Lower lobe of right lung (tissue), 2 donors: Measurements from ENCODE around the gene SLC25A21. TPM values are rescaled to one million over a fixed set of nuclear protein-coding genes. Genes with fewer than 3 reads are reported as not detected.
A peak's percentile ranks its signal among the peaks of the same experiment; 100 is the strongest.

Source experiments
- ATAC-seq, 2 donors: fragments of 200-7000 bp; cut with Tn5 transposase; one replicate each; pipeline ENCODE4 v1.9.1; 2020 to 2022; ENCODE audit warnings: mild to moderate bottlenecking in 2 of 2, moderate library complexity in 2 of 2
- DNase-seq: peaks from one replicate; pipeline ENCODE4 v3.0.0-alpha.2; 2020
- H3K27ac ChIP-seq: fragments of 200-600 bp; one replicate; pipeline ENCODE4 v1.8.0; 2022
- H3K27me3 ChIP-seq: fragments of 200-600 bp; one replicate; pipeline ENCODE4 v1.8.0; 2022; ENCODE audit warnings: low read depth
- H3K36me3 ChIP-seq: fragments of 200-600 bp; one replicate; pipeline ENCODE4 v1.8.0; 2022; ENCODE audit warnings: mild to moderate bottlenecking
- H3K4me1 ChIP-seq: fragments of 200-600 bp; one replicate; pipeline ENCODE4 v1.8.0; 2022
- H3K4me3 ChIP-seq: fragments of 200-600 bp; one replicate; pipeline ENCODE4 v1.8.0; 2022; ENCODE audit warnings: mild to moderate bottlenecking
- H3K9me3 ChIP-seq: fragments of 200-600 bp; one replicate; pipeline ENCODE4 v1.8.0; 2022
- CTCF ChIP-seq: fragments of 200-600 bp; IDR thresholded peaks from one replicate; pipeline ENCODE4 v1.8.0; 2022; ENCODE audit warnings: antibody characterized with exemption, mild to moderate bottlenecking
- intact Hi-C: fragments of 100-400 bp; cut with DNase I; formaldehyde crosslinking; loops from one replicate; pipeline ENCODE4 v1.11.0; 2022
- total RNA-seq: library from RNA; stranded (reverse); fragmentation: NEBNext Ultra II Directional; extraction: Animal tissue kit (Norgen Biotek cat#: 25700); gene quantifications from one replicate; pipeline ENCODE4 v1.2.1, GENCODE V29; 2021
- donor health status: DM: no; HTN: yes; CAD: no; lungs with severe emphysema.

SLC25A21 gene
- total RNA-seq, 1 donor from 2014 or later: 0.38 TPM

GRCh38 chr14:36661506-36662257 lies 510.7 kb downstream of the SLC25A21 start, which contains the start of gene PAX9:
Gene PAX9, plus strand, starts transcription at chr14:36661860. Its CDS starts 230 bp downstream, at chr14:36662090.
- DNase-seq (peak; percentile 82), ATAC-seq (peak; percentile 92 to 94)
- intact Hi-C loops: no loop called here
- Histone ChIP-seq H3K27me3 (peaks cover 99% of the 10 kb centered on the region), H3K4me3 (peak within 1 kb of the TSS; percentile 43), H3K27ac (no peak within 1 kb of the TSS), H3K4me1 (peaks cover 70% of the 10 kb centered on the region), H3K9me3 (no peaks in the 10 kb centered on the region), H3K36me3 (no peaks in the 10 kb centered on the region)
- TF ChIP-seq CTCF: no peak

- ATAC-seq: peak in 1 of 2 donors; percentile 22
- peaks cover 70% of the 10 kb centered on the region for H3K4me1 ChIP-seq
- no peak for TF ChIP-seq CTCF
- no peaks in the 10 kb centered on the region for H3K9me3 ChIP-seq
- H3K27ac ChIP-seq: no peak overlapping the region
- DNase-seq: no peak
- peak overlapping the region; percentile 43 for H3K4me3 ChIP-seq
- H3K36me3 ChIP-seq: no peaks in the 10 kb centered on the region
- intact Hi-C loops: no loop called here
- H3K27me3 ChIP-seq: peaks cover 99% of the 10 kb centered on the region
Observed at GRCh38 chr14:36660736-36661505, 511.5 kb downstream of the SLC25A21 start.

- H3K9me3 ChIP-seq: no peaks in the 10 kb centered on the region
- H3K36me3 ChIP-seq: no peaks in the 10 kb centered on the region
- H3K4me1 ChIP-seq: peaks cover 66% of the 10 kb centered on the region
- ATAC-seq (no peak), DNase-seq (no peak)
- no peak overlapping the region for H3K4me3 ChIP-seq
- H3K27me3 ChIP-seq: peaks cover 99% of the 10 kb centered on the region
- intact Hi-C loops: no loop called here
- no peak overlapping the region for H3K27ac ChIP-seq
- no peak for TF ChIP-seq CTCF
Observed at GRCh38 chr14:36659822-36660735, 512.3 kb downstream of the SLC25A21 start.

- Histone ChIP-seq H3K36me3 (no peaks in the 10 kb centered on the region), H3K4me1 (peaks cover 66% of the 10 kb centered on the region), H3K27me3 (peaks cover 100% of the 10 kb centered on the region), H3K9me3 (no peaks in the 10 kb centered on the region), H3K27ac (no peak overlapping the region), H3K4me3 (no peak overlapping the region)
- no peak for TF ChIP-seq CTCF
- DNase-seq (no peak), ATAC-seq (no peak)
- intact Hi-C loops: no loop called here
Observed at GRCh38 chr14:36659010-36659821, 513.2 kb downstream of the SLC25A21 start.
